Karpas-422 (cell line): Measurements from ENCODE around the gene ACTR8. TPM values are rescaled to one million over a fixed set of nuclear protein-coding genes. Genes with fewer than 3 reads are reported as not detected.
A peak's percentile ranks its signal among the peaks of the same experiment; 100 is the strongest.

Experiments used
- DNase-seq: peaks from one replicate; pipeline ENCODE4 v3.0.0-alpha.2; 2015
- H2AFZ ChIP-seq: fragments of 200-600 bp; sonication (generic); 2 replicates; pipeline ENCODE4 v1.6.1; 2014; ENCODE audit warnings: antibody characterized with exemption, low read length, mixed read lengths
- H3K27ac ChIP-seq: fragments of 200-600 bp; sonication (generic); 2 replicates; pipeline ENCODE4 v1.5.1; 2014; ENCODE audit warnings: mild to moderate bottlenecking, low read length, moderate library complexity
- H3K27me3 ChIP-seq: fragments of 200-600 bp; sonication (generic); 2 replicates; pipeline ENCODE4 v1.6.1; 2014; ENCODE audit warnings: low read length, mixed read lengths
- H3K36me3 ChIP-seq: fragments of 200-600 bp; sonication (generic); 2 replicates; pipeline ENCODE4 v1.6.1; 2014; ENCODE audit warnings: low read length, mixed read lengths; ENCODE audit not compliant: insufficient read depth
- H3K4me1 ChIP-seq: fragments of 200-600 bp; sonication (generic); 2 replicates; pipeline ENCODE4 v1.6.1; 2014; ENCODE audit warnings: mild to moderate bottlenecking, low read length, mixed read lengths
- H3K4me2 ChIP-seq: fragments of 200-600 bp; sonication (generic); 2 replicates; pipeline ENCODE4 v1.6.1; 2014; ENCODE audit warnings: low read length, low read depth, mild to moderate bottlenecking; ENCODE audit not compliant: poor library complexity, severe bottlenecking
- H3K4me3 ChIP-seq: fragments of 200-600 bp; sonication (generic); 2 replicates; pipeline ENCODE4 v1.5.1; 2014; ENCODE audit warnings: mild to moderate bottlenecking, antibody characterized with exemption, low read length, mixed read lengths
- H3K79me2 ChIP-seq: fragments of 200-600 bp; sonication (generic); 2 replicates; pipeline ENCODE4 v1.6.1; 2014; ENCODE audit warnings: mild to moderate bottlenecking, low read length, mixed read lengths
- H3K9ac ChIP-seq: fragments of 200-600 bp; sonication (generic); 2 replicates; pipeline ENCODE4 v1.6.0; 2014; ENCODE audit warnings: low read length
- H3K9me2 ChIP-seq: fragments of 200-600 bp; sonication (generic), shearing (Covaris generic); replicated peaks from 2 replicates; pipeline ENCODE4 v1.6.0; 2014; ENCODE audit warnings: mild to moderate bottlenecking, low read length, moderate library complexity; ENCODE audit not compliant: insufficient read depth
- H3K9me3 ChIP-seq: fragments of 300-700, 200-600 bp; sonication (generic); 2 replicates; pipeline ENCODE4 v1.6.1; 2014; ENCODE audit warnings: low read length, mixed read lengths
- H4K20me1 ChIP-seq: fragments of 200-600 bp; sonication (generic); 2 replicates; pipeline ENCODE4 v1.6.1; 2014; ENCODE audit warnings: mild to moderate bottlenecking, antibody characterized with exemption, low read length, low read depth; ENCODE audit not compliant: insufficient read depth
- total RNA-seq: library from RNA; depleted of rRNA; stranded (reverse); fragments of >200 nt; shearing (Covaris generic); gene quantifications from 2 replicates; pipeline ENCODE4 v1.2.3, GENCODE V29; 2014; ENCODE audit warnings: low replicate concordance

Gene ACTR8
- total RNA-seq, 1 experiment from 2014 or later: 22.0 TPM

GRCh38 chr3:53835257-53835656 is 46.7 kb downstream of the ACTR8 start:
- H2AFZ ChIP-seq: no peak overlapping the region
- H3K27me3 ChIP-seq: no peaks in the 10 kb centered on the region
- no peaks in the 10 kb centered on the region for H4K20me1 ChIP-seq
- no peak overlapping the region for H3K4me3 ChIP-seq
- no peak overlapping the region for H3K9ac ChIP-seq
- H3K9me2 ChIP-seq: no peaks in the 10 kb centered on the region
- H3K27ac ChIP-seq: no peak overlapping the region
- H3K9me3 ChIP-seq: no peaks in the 10 kb centered on the region
- no peaks in the 10 kb centered on the region for H3K4me1 ChIP-seq
- DNase-seq: no peak
- H3K4me2 ChIP-seq: no peak overlapping the region
- no peaks in the 10 kb centered on the region for H3K79me2 ChIP-seq
- no peaks in the 10 kb centered on the region for H3K36me3 ChIP-seq

GRCh38 chr3:53834429-53835095 is 47.4 kb downstream of the ACTR8 start:
- Histone ChIP-seq H3K4me2 (no peak overlapping the region), H3K27me3 (no peaks in the 10 kb centered on the region), H3K9me2 (no peaks in the 10 kb centered on the region), H3K36me3 (no peaks in the 10 kb centered on the region), H3K9ac (no peak overlapping the region), H3K79me2 (no peaks in the 10 kb centered on the region), H3K4me1 (no peaks in the 10 kb centered on the region), H3K27ac (no peak overlapping the region), H4K20me1 (no peaks in the 10 kb centered on the region), H3K9me3 (no peaks in the 10 kb centered on the region), H2AFZ (no peak overlapping the region), H3K4me3 (no peak overlapping the region)
- no peak for DNase-seq

GRCh38 chr3:53833700-53834099 is 48.3 kb downstream of the ACTR8 start:
- no peaks in the 10 kb centered on the region for H3K4me1 ChIP-seq
- no peak overlapping the region for H3K27ac ChIP-seq
- no peak overlapping the region for H3K4me3 ChIP-seq
- no peaks in the 10 kb centered on the region for H3K9me3 ChIP-seq
- no peak overlapping the region for H2AFZ ChIP-seq
- H3K79me2 ChIP-seq: no peaks in the 10 kb centered on the region
- H4K20me1 ChIP-seq: no peaks in the 10 kb centered on the region
- H3K9ac ChIP-seq: no peak overlapping the region
- H3K27me3 ChIP-seq: no peaks in the 10 kb centered on the region
- H3K9me2 ChIP-seq: no peaks in the 10 kb centered on the region
- no peak overlapping the region for H3K4me2 ChIP-seq
- no peak for DNase-seq
- no peaks in the 10 kb centered on the region for H3K36me3 ChIP-seq

- H3K27ac ChIP-seq: no peak overlapping the region
- no peak overlapping the region for H2AFZ ChIP-seq
- DNase-seq: peak; percentile 55
- no peak overlapping the region for H3K4me3 ChIP-seq
- H3K27me3 ChIP-seq: no peaks in the 10 kb centered on the region
- H3K4me1 ChIP-seq: no peaks in the 10 kb centered on the region
- H3K9ac ChIP-seq: no peak overlapping the region
- no peaks in the 10 kb centered on the region for H3K9me2 ChIP-seq
- no peak overlapping the region for H3K4me2 ChIP-seq
- no peaks in the 10 kb centered on the region for H3K36me3 ChIP-seq
- no peaks in the 10 kb centered on the region for H3K79me2 ChIP-seq
- H3K9me3 ChIP-seq: no peaks in the 10 kb centered on the region
- no peaks in the 10 kb centered on the region for H4K20me1 ChIP-seq
Measured at GRCh38 chr3:53833053-53833645, 48.8 kb downstream of the ACTR8 start.

- no peaks in the 10 kb centered on the region for H4K20me1 ChIP-seq
Measured at GRCh38 chr3:53830944-53831343, 51.0 kb downstream of the ACTR8 start.

GRCh38 chr3:53829605-53830004 is 52.3 kb downstream of the ACTR8 start:
- Histone ChIP-seq H3K27ac (no peak overlapping the region), H3K27me3 (no peaks in the 10 kb centered on the region), H3K79me2 (no peaks in the 10 kb centered on the region), H2AFZ (no peak overlapping the region), H3K9me3 (no peaks in the 10 kb centered on the region), H3K4me2 (no peak overlapping the region), H3K4me3 (no peak overlapping the region), H4K20me1 (no peaks in the 10 kb centered on the region), H3K4me1 (no peaks in the 10 kb centered on the region), H3K9ac (no peak overlapping the region), H3K36me3 (no peaks in the 10 kb centered on the region), H3K9me2 (no peaks in the 10 kb centered on the region)
- DNase-seq: no peak

More at GRCh38 chr3:53830944-53831343, 51.0 kb downstream of the ACTR8 start:
- Histone ChIP-seq H3K79me2 (no peaks in the 10 kb centered on the region), H3K36me3 (no peaks in the 10 kb centered on the region), H3K9ac (no peak overlapping the region), H3K4me1 (no peaks in the 10 kb centered on the region), H3K27me3 (no peaks in the 10 kb centered on the region), H2AFZ (no peak overlapping the region), H3K4me2 (no peak overlapping the region), H3K4me3 (no peak overlapping the region), H3K9me2 (no peaks in the 10 kb centered on the region), H3K27ac (no peak overlapping the region), H3K9me3 (no peaks in the 10 kb centered on the region)
- no peak for DNase-seq

GRCh38 chr3:53828581-53828980 is 53.4 kb downstream of the ACTR8 start:
- no peaks in the 10 kb centered on the region for H3K27me3 ChIP-seq
- no peaks in the 10 kb centered on the region for H3K9me2 ChIP-seq
- no peaks in the 10 kb centered on the region for H3K9me3 ChIP-seq
- H3K4me2 ChIP-seq: no peak overlapping the region
- no peak for DNase-seq
- H3K79me2 ChIP-seq: no peaks in the 10 kb centered on the region
- H3K4me3 ChIP-seq: no peak overlapping the region
- no peak overlapping the region for H3K9ac ChIP-seq
- no peaks in the 10 kb centered on the region for H3K36me3 ChIP-seq
- no peaks in the 10 kb centered on the region for H4K20me1 ChIP-seq
- no peaks in the 10 kb centered on the region for H3K4me1 ChIP-seq
- no peak overlapping the region for H2AFZ ChIP-seq
- no peak overlapping the region for H3K27ac ChIP-seq

GRCh38 chr3:53826048-53826447 is 55.9 kb downstream of the ACTR8 start:
- H3K79me2 ChIP-seq: no peaks in the 10 kb centered on the region
- no peaks in the 10 kb centered on the region for H4K20me1 ChIP-seq

More at GRCh38 chr3:53826048-53826447, 55.9 kb downstream of the ACTR8 start:
- Histone ChIP-seq H3K27ac (no peak overlapping the region), H2AFZ (no peak overlapping the region), H3K9ac (no peak overlapping the region), H3K9me3 (no peaks in the 10 kb centered on the region), H3K9me2 (no peaks in the 10 kb centered on the region), H3K27me3 (no peaks in the 10 kb centered on the region), H3K4me2 (no peak overlapping the region), H3K4me1 (no peaks in the 10 kb centered on the region), H3K36me3 (no peaks in the 10 kb centered on the region), H3K4me3 (no peak overlapping the region)
- no peak for DNase-seq
